Tibial artery (tissue), 4 donors: ENCODE data around the gene KIF13A.

ENCODE experiments used
- DNase-seq, 2 donors: peaks; one replicate each; pipeline ENCODE4 v3.0.0-alpha.2; 2019
- H3K27ac ChIP-seq, 2 donors: fragments of 200-600 bp; sonication (generic) in 1 of 2; 1 replicate in 1 of 2; 2 replicates in 1 of 2; pipeline ENCODE4 v1.5.1; 2018 to 2019; ENCODE audit warnings: mild to moderate bottlenecking in 1 of 2
- H3K27me3 ChIP-seq, 2 donors: fragments of 200-600 bp; sonication (generic) in 1 of 2; one replicate each; pipeline versions ENCODE4 v1.5.1 to v1.6.0; 2016 to 2019
- H3K36me3 ChIP-seq, 3 donors: fragments of 200-600 bp; sonication (generic) in 2 of 3; one replicate each; pipeline ENCODE4 v1.5.1; 2016 to 2019; ENCODE audit warnings: mild to moderate bottlenecking in 2 of 3
- H3K4me1 ChIP-seq, 4 donors: fragments of 200-600 bp; sonication (generic) in 2 of 4; 1 replicate in 3 of 4; 2 replicates in 1 of 4; pipeline ENCODE4 v1.5.1; 2016 to 2019
- H3K4me3 ChIP-seq, 2 donors: fragments of 200-600 bp; sonication (generic) in 1 of 2; 1 replicate in 1 of 2; 2 replicates in 1 of 2; pipeline ENCODE4 v1.5.1; 2018 to 2019; ENCODE audit warnings: mild to moderate bottlenecking in 2 of 2
- H3K9me3 ChIP-seq, 3 donors: fragments of 200-600 bp; sonication (generic) in 1 of 3; one replicate each; pipeline ENCODE4 v1.5.1; 2016 to 2019
- CTCF ChIP-seq, 2 experiments: fragments of 200-600 bp in 1 of 2; fragments of 450-650 bp in 1 of 2; IDR thresholded peaks; one replicate each; pipeline ENCODE4 v1.5.1; 2017 to 2019; ENCODE audit warnings: antibody characterized with exemption in 2 of 2, mild to moderate bottlenecking in 1 of 2, moderate library complexity in 1 of 2
- intact Hi-C: fragments of 100-400 bp; cut with DNase I; formaldehyde crosslinking; loops from one replicate; pipeline ENCODE4 v1.15.0; 2023; ENCODE audit warnings: low total_unique reads

The KIF13A gene

GRCh38 chr6:17986656-17987446 is 584 bp downstream of the KIF13A start:
- no peak for TF ChIP-seq CTCF (IDR thresholded peaks at IDR 0.05)
- peaks cover 0 to 4% (median 0%) of the 10 kb centered on the region in 3 donors for H3K36me3 ChIP-seq
- peaks cover 0 to 35% (median 25%) of the 10 kb centered on the region in 4 donors for H3K4me1 ChIP-seq
- peak; percentile 74 to 87 for DNase-seq
- intact Hi-C loops, result loop anchor here (5.0 to 10.0 kb wide), 4 partner anchors 55 to 135 kb away; partner anchors contain the start of gene NHLRC1
- H3K27ac ChIP-seq, result peak overlapping the region; percentile 90 to 95
- no peaks in the 10 kb centered on the region for H3K27me3 ChIP-seq
- no peaks in the 10 kb centered on the region for H3K9me3 ChIP-seq
- peak overlapping the region; percentile 59 to 91 for H3K4me3 ChIP-seq

DNA sequence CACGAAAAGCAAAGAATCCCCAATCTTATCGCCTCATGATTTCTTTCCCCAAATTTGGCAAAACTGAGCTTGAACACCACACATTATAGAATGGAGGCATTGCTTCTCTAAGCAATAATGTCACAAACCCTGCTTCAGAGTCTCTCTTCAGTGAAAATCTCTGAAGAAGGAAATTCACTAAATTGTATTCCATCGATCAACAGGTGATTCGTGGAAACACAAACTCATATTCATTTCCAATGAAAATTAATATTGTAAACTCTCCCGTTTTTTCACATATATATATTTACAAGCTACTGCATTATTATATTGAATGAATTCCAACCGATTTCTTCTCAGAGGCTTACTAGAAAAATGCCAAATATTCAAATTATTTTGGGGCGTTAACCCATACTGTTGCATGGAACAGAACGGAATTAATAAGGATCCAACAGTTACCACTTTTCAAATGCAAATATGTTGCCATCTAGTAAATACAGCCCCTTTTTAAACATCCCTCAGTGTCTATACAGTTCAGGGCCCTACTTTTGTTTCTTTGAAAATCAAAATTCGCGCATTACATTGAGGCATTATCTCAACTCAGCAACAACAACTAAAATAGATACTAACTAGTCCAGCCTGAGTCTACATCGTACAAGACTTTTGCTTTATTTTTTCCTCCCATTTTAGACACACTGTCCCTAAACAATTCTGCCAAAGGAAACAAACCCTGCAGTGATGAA is 1.3 kb downstream of the KIF13A start:
- Histone ChIP-seq H3K4me3 (peak overlapping the region; percentile 59 to 91), H3K27ac (peak overlapping the region; percentile 90 to 95), H3K4me1 (peaks cover 0 to 42% (median 30%) of the 10 kb centered on the region in 4 donors), H3K36me3 (peaks cover 0 to 4% (median 0%) of the 10 kb centered on the region in 3 donors), H3K27me3 (no peaks in the 10 kb centered on the region), H3K9me3 (no peaks in the 10 kb centered on the region)
- intact Hi-C loops, result loop anchor here (5.0 to 10.0 kb wide), 4 partner anchors 56 to 136 kb away; partner anchors contain the start of gene NHLRC1
- DNase-seq, result no peak
- TF ChIP-seq CTCF (IDR thresholded peaks at IDR 0.05), result no peak

DNA sequence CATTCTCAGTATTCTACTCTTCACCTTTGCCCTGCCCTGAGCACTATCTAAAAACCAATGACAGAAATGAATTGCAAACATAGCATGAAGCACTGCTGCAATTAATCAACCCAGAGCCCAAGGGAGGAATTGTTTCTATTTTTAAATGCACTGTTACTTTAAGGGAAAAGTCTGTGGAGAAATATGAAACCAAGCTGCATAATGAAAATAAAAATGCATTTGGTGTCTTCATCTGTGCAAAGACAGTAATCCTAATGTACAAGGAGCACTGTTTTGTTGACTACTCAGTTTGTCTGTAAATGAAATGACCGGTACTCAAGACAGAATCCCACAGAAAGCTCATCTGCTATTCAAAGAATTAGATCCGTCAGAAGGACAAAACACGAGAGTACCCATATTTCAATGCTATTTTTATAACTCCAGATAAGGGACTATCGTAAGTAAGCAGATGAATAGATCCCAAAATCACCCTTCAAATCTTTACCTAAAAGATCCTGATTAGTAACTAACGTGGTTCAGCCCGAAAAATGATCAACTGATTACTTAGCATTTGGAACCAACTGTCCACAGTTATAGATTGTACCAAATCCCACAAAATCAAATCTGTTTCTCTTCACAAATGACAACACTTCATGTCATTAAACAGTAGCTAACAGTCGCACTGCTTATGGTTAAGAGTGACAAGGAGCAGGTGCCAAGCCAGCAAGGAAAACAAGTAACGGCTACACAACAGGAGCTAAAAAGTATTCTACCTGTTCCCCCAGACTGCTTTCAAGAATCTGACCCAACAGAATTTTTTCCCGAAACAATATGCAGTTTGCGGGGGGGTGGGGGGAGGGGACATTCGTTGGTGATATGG is 2.4 kb downstream of the KIF13A start:
- H3K4me1 ChIP-seq, result peaks cover 0 to 53% (median 31%) of the 10 kb centered on the region in 4 donors
- no peak for TF ChIP-seq CTCF (IDR thresholded peaks at IDR 0.05)
- intact Hi-C loops, result loop anchor here (5.0 to 10.0 kb wide), 4 partner anchors 57 to 137 kb away; partner anchors contain the start of gene NHLRC1
- no peak for DNase-seq
- peak overlapping the region; percentile 90 to 95 for H3K27ac ChIP-seq
- no peaks in the 10 kb centered on the region for H3K9me3 ChIP-seq
- peaks cover 0 to 4% (median 0%) of the 10 kb centered on the region in 3 donors for H3K36me3 ChIP-seq
- H3K4me3 ChIP-seq, result peak overlapping the region; percentile 59 to 91
- no peaks in the 10 kb centered on the region for H3K27me3 ChIP-seq

GRCh38 chr6:17984399-17984798 is 3.0 kb downstream of the KIF13A start:
- DNase-seq, result no peak
- TF ChIP-seq CTCF (IDR thresholded peaks at IDR 0.05), result no peak
- Histone ChIP-seq H3K27ac (peak overlapping the region in 1 of 2 donors; percentile 5), H3K4me1 (peaks cover 0 to 58% (median 32%) of the 10 kb centered on the region in 4 donors), H3K27me3 (no peaks in the 10 kb centered on the region), H3K36me3 (peaks cover 0 to 4% (median 0%) of the 10 kb centered on the region in 3 donors), H3K9me3 (no peaks in the 10 kb centered on the region), H3K4me3 (peak overlapping the region; percentile 59 to 91)
- intact Hi-C loops, result loop anchor here (10.0 kb wide), 2 partner anchors 70 to 120 kb away; no protein-coding TSS in a partner anchor

DNA sequence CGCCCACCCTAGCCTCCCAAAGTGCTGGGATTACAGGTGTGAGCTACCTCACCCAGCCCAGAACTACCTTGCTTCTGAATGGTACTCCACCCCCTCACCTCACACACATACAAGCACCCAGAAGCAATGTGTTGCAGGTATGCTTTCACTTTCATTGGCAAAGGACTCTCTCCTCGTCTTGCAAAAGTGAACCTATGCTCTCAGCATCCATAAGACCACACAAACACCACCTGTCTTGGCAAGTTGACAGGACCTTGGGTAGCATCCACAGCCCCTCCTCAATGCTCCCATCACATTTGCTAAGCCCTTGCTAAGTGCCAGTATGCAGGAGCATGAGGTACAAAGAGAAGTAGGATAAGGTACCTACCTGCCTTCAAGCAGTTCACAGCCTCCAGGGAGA is 3.7 kb downstream of the KIF13A start:
- Histone ChIP-seq H3K27me3 (no peaks in the 10 kb centered on the region), H3K4me3 (peak overlapping the region in 1 of 2 donors; percentile 4), H3K27ac (peak overlapping the region in 1 of 2 donors; percentile 5), H3K4me1 (peaks cover 0 to 53% (median 30%) of the 10 kb centered on the region in 4 donors), H3K36me3 (peaks cover 0 to 4% (median 0%) of the 10 kb centered on the region in 3 donors), H3K9me3 (no peaks in the 10 kb centered on the region)
- intact Hi-C loops, result loop anchor here (10.0 kb wide), 2 partner anchors 69 to 119 kb away; no protein-coding TSS in a partner anchor
- DNase-seq, result no peak
- TF ChIP-seq CTCF (IDR thresholded peaks at IDR 0.05), result no peak
